ENCODE results near the gene GRM8. TPM values are rescaled to one million over a fixed set of nuclear protein-coding genes. Genes with fewer than 3 reads are reported as not detected.
A peak's percentile ranks its signal among the peaks of the same experiment; 100 is the strongest.

Gene GRM8
- total and polyA plus RNA-seq, 8 donors = 0.26 to 0.75 (median 0.44) TPM; not detected in 2

DNA sequence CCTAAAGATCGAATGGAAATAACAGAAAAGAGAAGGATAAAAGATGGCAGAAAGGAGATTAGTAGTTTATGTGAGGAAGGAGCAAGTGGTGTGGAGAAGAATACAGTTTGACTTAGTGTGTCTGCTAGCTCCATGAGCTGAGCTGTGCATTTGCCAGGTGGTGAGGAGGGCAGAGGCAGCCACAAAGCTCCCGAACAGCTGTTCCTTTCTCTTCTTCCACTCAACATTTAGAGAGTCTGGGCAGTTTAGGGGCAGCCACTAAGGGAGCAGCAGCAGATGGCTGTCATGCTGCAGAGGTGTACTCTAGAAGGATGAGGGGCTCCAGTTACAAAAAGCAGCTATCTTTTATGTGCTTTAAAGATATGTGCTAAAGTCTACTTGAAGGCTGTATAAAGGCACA lies 674.4 kb downstream of the GRM8 start:
- ATAC-seq = no peak
- Histone ChIP-seq H3K4me1 (no peaks in the 10 kb centered on the region), H3K4me3 (no peak overlapping the region), H3K27ac (no peak overlapping the region), H3K36me3 (no peaks in the 10 kb centered on the region), H3K27me3 (no peaks in the 10 kb centered on the region), H3K9me3 (no peaks in the 10 kb centered on the region)
- TF ChIP-seq, protein P1, sequence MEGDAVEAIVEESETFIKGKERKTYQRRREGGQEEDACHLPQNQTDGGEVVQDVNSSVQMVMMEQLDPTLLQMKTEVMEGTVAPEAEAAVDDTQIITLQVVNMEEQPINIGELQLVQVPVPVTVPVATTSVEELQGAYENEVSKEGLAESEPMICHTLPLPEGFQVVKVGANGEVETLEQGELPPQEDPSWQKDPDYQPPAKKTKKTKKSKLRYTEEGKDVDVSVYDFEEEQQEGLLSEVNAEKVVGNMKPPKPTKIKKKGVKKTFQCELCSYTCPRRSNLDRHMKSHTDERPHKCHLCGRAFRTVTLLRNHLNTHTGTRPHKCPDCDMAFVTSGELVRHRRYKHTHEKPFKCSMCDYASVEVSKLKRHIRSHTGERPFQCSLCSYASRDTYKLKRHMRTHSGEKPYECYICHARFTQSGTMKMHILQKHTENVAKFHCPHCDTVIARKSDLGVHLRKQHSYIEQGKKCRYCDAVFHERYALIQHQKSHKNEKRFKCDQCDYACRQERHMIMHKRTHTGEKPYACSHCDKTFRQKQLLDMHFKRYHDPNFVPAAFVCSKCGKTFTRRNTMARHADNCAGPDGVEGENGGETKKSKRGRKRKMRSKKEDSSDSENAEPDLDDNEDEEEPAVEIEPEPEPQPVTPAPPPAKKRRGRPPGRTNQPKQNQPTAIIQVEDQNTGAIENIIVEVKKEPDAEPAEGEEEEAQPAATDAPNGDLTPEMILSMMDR (IDR thresholded peaks at IDR 0.05) = no peak
- intact Hi-C loops (cut with DNase I) = no loop called here
- no peak for DNase-seq

DNA sequence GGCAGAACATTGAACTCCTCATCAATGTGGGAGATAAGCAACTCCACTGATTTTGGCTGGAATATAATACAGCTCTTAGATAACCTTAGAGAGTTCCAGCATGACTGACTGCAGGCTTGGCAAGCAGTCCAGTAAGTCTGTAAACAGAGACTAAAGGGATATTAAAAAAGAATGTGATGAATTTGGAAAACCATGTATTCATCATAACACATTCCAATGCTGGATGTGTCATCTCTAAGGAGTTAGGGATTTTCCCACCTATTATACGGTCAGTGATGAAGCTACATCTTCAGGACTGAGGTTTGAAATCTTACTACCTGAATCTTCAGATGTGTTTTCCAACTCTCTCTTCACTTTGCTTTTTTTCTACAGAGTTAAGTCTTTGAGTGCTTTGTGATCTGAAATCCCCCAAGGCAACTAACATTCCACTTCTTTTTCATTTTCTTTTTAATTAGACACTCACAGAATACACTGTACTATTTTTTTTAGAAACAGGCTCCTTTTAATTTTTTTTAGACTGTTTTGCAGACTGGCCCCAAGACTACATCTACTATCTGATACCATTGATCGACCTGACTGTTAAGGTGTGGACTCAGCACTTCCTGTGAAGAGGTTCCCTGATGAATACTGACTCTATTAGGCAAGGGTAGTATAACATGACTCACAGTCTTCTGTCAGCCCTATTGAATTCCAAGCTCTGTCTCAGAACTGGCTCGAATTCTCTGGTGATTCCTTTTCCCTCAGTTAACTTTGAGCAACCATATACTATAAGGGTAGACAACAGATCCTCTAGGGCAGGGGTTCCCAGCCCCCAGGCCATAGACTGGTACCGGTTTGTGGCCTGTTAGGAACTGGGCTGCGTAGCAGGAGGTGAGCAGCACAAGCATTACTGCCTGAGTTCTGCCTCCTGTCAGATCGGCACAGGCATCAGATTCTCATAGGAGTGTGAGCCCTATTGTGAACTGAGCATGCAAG lies 678.2 kb downstream of the GRM8 start:
- Histone ChIP-seq H3K4me1 (no peaks in the 10 kb centered on the region), H3K36me3 (no peaks in the 10 kb centered on the region), H3K4me3 (no peak overlapping the region), H3K27me3 (no peaks in the 10 kb centered on the region), H3K27ac (no peak overlapping the region), H3K9me3 (no peaks in the 10 kb centered on the region)
- peak in 1 of 4 donors; percentile 32 for DNase-seq
- TF ChIP-seq, protein P1 (IDR thresholded peaks at IDR 0.05) = no peak
- ATAC-seq = peak; percentile 44
- intact Hi-C loops (cut with DNase I) = no loop called here

DNA sequence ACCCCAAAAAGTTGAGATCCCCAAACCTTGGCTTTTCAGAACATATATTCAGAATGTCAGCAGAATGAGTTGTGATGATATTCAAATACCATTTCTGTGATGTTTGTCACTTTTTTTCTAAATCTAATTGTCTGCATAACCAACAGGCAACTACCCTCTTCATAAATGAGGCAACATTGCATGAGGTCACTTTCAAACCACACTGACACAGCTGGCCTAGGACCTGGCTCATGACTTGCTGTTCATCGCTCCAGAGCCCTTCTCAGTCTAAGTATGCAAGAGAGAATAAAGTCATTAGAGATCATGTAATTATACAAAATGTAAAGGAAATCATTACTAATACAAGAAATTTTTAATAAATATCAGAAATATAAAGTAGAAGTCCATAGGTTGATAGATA lies 681.9 kb downstream of the GRM8 start:
- H3K36me3 ChIP-seq = no peaks in the 10 kb centered on the region
- intact Hi-C loops (cut with DNase I) = no loop called here
- no peak for DNase-seq

DNA sequence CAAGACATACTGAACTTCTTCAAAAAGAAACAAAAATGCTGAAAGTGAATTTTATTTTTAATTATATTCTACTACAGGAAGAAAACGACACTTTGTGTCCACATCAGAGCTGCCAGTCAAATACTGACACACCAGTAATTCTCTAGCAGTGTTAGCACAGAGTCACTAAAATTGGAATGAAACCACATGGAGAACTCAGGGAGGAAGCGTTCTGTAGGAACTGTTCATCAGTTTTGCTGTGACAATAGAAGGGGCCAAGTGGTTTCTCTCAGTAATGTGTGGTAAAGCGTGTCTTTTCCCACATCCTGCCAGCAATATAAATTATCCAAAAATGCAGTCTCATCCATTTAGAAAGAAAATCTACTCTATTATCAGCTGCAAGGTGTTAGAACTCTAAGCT lies 683.3 kb downstream of the GRM8 start:
- Histone ChIP-seq H3K9me3 (no peaks in the 10 kb centered on the region), H3K4me1 (no peaks in the 10 kb centered on the region), H3K4me3 (no peak overlapping the region), H3K27me3 (no peaks in the 10 kb centered on the region), H3K27ac (no peak overlapping the region), H3K36me3 (no peaks in the 10 kb centered on the region)
- ATAC-seq (no peak), DNase-seq (no peak)
- intact Hi-C loops (cut with DNase I) = no loop called here
- TF ChIP-seq, protein P1 (IDR thresholded peaks at IDR 0.05) = no peak

More for the DNA sequence above, 681.9 kb downstream of the GRM8 start:
- H3K4me3 ChIP-seq = no peak overlapping the region
- no peak for ATAC-seq
- no peaks in the 10 kb centered on the region for H3K4me1 ChIP-seq
- no peaks in the 10 kb centered on the region for H3K27me3 ChIP-seq
- H3K9me3 ChIP-seq = no peaks in the 10 kb centered on the region
- TF ChIP-seq, protein P1 (IDR thresholded peaks at IDR 0.05) = no peak
- no peak overlapping the region for H3K27ac ChIP-seq

DNA sequence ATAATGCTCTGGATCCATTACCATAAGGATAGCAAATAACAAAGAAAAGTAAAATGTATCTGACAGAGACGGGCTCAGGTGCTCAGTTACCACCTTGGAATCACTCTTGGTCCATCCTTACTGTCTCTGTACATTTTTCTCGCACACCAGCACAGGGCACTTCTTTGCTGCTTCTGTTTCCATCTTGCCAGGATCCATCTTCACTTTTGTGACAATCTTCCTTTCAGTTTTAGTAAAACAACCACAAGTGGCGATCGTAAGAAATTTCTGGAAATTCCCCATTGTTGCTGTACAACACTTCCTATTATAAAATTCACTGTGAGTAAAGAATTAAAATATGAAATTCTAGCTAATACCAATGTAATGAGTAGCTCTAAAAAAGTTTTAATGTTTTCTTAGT lies 695.5 kb downstream of the GRM8 start:
- Histone ChIP-seq H3K36me3 (no peaks in the 10 kb centered on the region), H3K27me3 (no peaks in the 10 kb centered on the region), H3K27ac (no peak overlapping the region), H3K9me3 (no peaks in the 10 kb centered on the region), H3K4me1 (no peaks in the 10 kb centered on the region), H3K4me3 (no peak overlapping the region)
- intact Hi-C loops (cut with DNase I) = no loop called here
- ATAC-seq (no peak), DNase-seq (no peak)
- TF ChIP-seq, protein P1 (IDR thresholded peaks at IDR 0.05) = no peak
